Glutamatergic neuron (in vitro differentiated cells): ENCODE results near the gene PRDM9. TPM values are rescaled to one million over a fixed set of nuclear protein-coding genes. Genes with fewer than 3 reads are reported as not detected.
"Not testable (repeated sequence)": the region's sequence is repeated elsewhere in the genome, so short reads cannot be mapped to it uniquely, and the experiment has no call there.

ENCODE experiments used
- DNase-seq: peaks from one replicate; pipeline ENCODE4 v3.0.0; 2022
- H3K27ac Mint-ChIP-seq: one replicate; pipeline ENCODE4 v1.8.0; 2020; ENCODE audit warnings: mild to moderate bottlenecking, mixed read lengths, inconsistent platforms; ENCODE audit not compliant: unreplicated experiment
- H3K27me3 Mint-ChIP-seq: one replicate; pipeline ENCODE4 v1.8.0; 2020; ENCODE audit warnings: mild to moderate bottlenecking, moderate library complexity, mixed read lengths, inconsistent platforms; ENCODE audit not compliant: unreplicated experiment
- H3K36me3 Mint-ChIP-seq: one replicate; pipeline ENCODE4 v1.8.0; 2020; ENCODE audit warnings: mild to moderate bottlenecking, mixed read lengths, inconsistent platforms; ENCODE audit not compliant: unreplicated experiment
- H3K4me1 Mint-ChIP-seq: one replicate; pipeline ENCODE4 v1.8.0; 2020; ENCODE audit warnings: mild to moderate bottlenecking, low read depth, mixed read lengths, inconsistent platforms; ENCODE audit not compliant: unreplicated experiment
- H3K4me3 Mint-ChIP-seq: one replicate; pipeline ENCODE4 v1.8.0; 2020; ENCODE audit warnings: mild to moderate bottlenecking, mixed read lengths, inconsistent platforms; ENCODE audit not compliant: unreplicated experiment
- H3K9me3 Mint-ChIP-seq: one replicate; pipeline ENCODE4 v1.8.0; 2020; ENCODE audit warnings: mild to moderate bottlenecking, moderate library complexity, mixed read lengths, inconsistent platforms; ENCODE audit not compliant: unreplicated experiment
- CTCF ChIP-seq: fragments of 200-600 bp; sonication (generic); IDR thresholded peaks from one replicate; pipeline ENCODE4 v1.5.0; 2021; ENCODE audit not compliant: partially characterized antibody, unreplicated experiment
- total RNA-seq: library from RNA; stranded (reverse); fragmentation: NEBNext Ultra II Directional; extraction: Animal tissue kit (Norgen Biotek cat#: 25700); gene quantifications from one replicate; pipeline ENCODE4 v1.2.1, GENCODE V29; 2021; ENCODE audit not compliant: unreplicated experiment

PRDM9 gene
- total RNA-seq, 1 donor from 2014 or later, result not detected

GRCh38 chr5:23525751-23526150 lies 18.3 kb downstream of the PRDM9 start:
- Mint-ChIP-seq H3K9me3 (no peaks in the 10 kb centered on the region), H3K36me3 (peaks cover 8% of the 10 kb centered on the region), H3K4me1 (no peaks in the 10 kb centered on the region), H3K4me3 (no peak overlapping the region), H3K27ac (no peak overlapping the region), H3K27me3 (peaks cover 2% of the 10 kb centered on the region)
- DNase-seq, result no peak
- no peak for TF ChIP-seq CTCF

- not testable (repeated sequence) for H3K36me3 Mint-ChIP-seq, DNase-seq, H3K27me3 Mint-ChIP-seq, H3K27ac Mint-ChIP-seq, H3K4me3 Mint-ChIP-seq, H3K9me3 Mint-ChIP-seq, H3K4me1 Mint-ChIP-seq
These were observed 19.2 kb downstream of the PRDM9 start for GRCh38 chr5:23526616-23527015.

DNA sequence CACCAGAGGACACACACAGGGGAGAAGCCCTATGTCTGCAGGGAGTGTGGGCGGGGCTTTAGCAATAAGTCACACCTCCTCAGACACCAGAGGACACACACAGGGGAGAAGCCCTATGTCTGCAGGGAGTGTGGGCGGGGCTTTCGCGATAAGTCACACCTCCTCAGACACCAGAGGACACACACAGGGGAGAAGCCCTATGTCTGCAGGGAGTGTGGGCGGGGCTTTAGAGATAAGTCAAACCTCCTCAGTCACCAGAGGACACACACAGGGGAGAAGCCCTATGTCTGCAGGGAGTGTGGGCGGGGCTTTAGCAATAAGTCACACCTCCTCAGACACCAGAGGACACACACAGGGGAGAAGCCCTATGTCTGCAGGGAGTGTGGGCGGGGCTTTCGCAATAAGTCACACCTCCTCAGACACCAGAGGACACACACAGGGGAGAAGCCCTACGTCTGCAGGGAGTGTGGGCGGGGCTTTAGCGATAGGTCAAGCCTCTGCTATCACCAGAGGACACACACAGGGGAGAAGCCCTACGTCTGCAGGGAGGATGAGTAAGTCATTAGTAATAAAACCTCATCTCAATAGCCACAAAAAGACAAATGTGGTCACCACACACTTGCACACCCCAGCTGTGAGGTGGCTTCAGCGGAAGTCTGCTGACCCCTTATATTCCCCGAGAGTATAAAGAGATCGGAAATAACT lies 20.0 kb downstream of the PRDM9 start:
- not testable (repeated sequence) for H3K27me3 Mint-ChIP-seq, H3K36me3 Mint-ChIP-seq, DNase-seq, H3K4me3 Mint-ChIP-seq, H3K9me3 Mint-ChIP-seq, H3K4me1 Mint-ChIP-seq, H3K27ac Mint-ChIP-seq

DNA sequence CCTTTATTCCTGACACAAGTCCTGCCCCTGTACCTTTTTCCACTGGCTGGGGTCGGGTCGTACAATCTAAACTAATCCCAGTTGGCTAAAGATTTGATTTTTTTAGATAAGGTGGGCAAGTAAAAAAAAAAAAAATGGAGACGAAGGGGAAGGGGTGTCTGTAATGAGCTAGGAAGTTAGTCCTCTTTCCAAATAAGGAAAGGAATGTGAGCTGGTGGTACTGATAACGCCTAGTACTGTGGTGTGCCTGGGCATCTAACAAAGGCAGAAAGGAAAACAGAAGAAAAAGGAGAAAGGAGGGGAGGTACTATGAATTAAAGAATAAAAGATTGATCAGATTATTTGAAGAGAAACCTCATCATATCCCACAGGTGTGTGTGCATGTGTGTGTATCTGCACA lies 21.3 kb downstream of the PRDM9 start:
- no peak for DNase-seq
- H3K27me3 Mint-ChIP-seq, result peaks cover 2% of the 10 kb centered on the region
- no peak overlapping the region for H3K27ac Mint-ChIP-seq
- no peaks in the 10 kb centered on the region for H3K4me1 Mint-ChIP-seq
- no peak overlapping the region for H3K4me3 Mint-ChIP-seq
- no peaks in the 10 kb centered on the region for H3K9me3 Mint-ChIP-seq
- no peak for TF ChIP-seq CTCF
- peaks cover 8% of the 10 kb centered on the region for H3K36me3 Mint-ChIP-seq

DNA sequence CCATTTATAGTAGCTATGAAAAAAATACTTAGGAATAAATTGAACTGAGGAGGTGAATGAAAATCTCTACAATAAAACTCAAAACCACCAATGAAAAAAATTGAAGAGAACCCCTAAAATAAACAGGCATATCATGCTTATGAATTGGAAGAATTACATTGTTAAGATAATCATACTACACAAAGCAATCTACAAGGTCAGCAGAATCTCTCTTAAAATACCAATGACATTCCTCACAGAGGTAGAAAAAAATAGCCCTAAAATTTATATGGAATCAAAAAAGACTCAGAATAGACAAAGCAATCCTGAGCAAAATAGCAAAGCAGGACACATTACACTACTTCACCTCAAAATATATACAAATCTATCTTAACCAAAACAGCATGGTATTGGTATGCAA lies 23.2 kb downstream of the PRDM9 start:
- H3K36me3 Mint-ChIP-seq, result peaks cover 8% of the 10 kb centered on the region

More for the DNA sequence above, 23.2 kb downstream of the PRDM9 start:
- H3K27me3 Mint-ChIP-seq, result peaks cover 2% of the 10 kb centered on the region
- no peak for DNase-seq
- H3K27ac Mint-ChIP-seq, result no peak overlapping the region
- no peaks in the 10 kb centered on the region for H3K9me3 Mint-ChIP-seq
- H3K4me1 Mint-ChIP-seq, result no peaks in the 10 kb centered on the region
- TF ChIP-seq CTCF, result no peak
- no peak overlapping the region for H3K4me3 Mint-ChIP-seq
